ENCODE measurements around the gene TMEM40. TPM values are rescaled to one million over a fixed set of nuclear protein-coding genes. Genes with fewer than 3 reads are reported as not detected.

Gene TMEM40
- total RNA-seq, 6 experiments from 2014 or later, result 0.35 to 1.1 (median 0.51) TPM; not detected in 3

DNA sequence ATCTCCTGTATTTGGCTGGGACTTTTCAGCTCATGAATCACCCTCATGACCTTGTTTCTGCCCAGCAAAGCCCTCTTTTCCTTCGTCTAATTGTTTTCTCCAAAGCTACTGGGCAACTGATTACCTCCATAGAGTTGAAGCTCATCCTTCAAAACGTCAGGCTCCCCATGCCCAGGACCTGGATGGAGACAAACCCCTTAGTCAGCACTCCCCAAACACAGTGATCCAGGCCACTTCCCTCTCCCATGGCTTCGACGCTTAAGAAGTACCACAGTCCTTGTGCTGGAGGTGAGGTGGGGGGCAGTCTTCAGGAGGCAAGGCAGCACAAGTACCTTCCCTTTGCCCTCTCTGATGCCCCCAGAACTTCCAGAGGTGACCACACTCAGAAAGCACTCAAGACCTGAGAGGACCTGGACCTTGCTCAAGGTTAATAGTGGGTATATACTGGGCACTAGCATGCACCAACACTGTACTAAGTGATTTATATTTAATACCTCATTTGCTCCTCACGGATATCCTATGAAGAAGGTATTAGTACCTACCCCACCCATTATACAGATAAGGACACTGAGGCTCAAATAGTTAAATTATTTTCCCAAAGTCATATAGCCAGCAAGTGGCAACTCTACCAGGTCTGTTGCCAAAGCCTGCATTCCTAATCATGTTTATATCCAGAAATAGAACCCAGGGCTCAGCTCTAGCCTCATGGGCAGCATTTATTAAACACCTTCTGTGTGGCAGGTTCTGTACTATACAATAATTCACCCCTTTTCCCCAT, 16.5 kb downstream of the TMEM40 start:
- intact Hi-C loops (cut with DNase I), result no loop called here
- H3K4me1 ChIP-seq, result no peaks in the 10 kb centered on the region
- DNase-seq, result no peak
- H3K9me3 ChIP-seq, result no peaks in the 10 kb centered on the region
- ATAC-seq, result no peak
- no peak overlapping the region for H3K27ac ChIP-seq
- H3K4me3 ChIP-seq, result no peak overlapping the region
- TF ChIP-seq, protein P1, sequence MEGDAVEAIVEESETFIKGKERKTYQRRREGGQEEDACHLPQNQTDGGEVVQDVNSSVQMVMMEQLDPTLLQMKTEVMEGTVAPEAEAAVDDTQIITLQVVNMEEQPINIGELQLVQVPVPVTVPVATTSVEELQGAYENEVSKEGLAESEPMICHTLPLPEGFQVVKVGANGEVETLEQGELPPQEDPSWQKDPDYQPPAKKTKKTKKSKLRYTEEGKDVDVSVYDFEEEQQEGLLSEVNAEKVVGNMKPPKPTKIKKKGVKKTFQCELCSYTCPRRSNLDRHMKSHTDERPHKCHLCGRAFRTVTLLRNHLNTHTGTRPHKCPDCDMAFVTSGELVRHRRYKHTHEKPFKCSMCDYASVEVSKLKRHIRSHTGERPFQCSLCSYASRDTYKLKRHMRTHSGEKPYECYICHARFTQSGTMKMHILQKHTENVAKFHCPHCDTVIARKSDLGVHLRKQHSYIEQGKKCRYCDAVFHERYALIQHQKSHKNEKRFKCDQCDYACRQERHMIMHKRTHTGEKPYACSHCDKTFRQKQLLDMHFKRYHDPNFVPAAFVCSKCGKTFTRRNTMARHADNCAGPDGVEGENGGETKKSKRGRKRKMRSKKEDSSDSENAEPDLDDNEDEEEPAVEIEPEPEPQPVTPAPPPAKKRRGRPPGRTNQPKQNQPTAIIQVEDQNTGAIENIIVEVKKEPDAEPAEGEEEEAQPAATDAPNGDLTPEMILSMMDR (IDR thresholded peaks at IDR 0.05), result no peak
- no peak for TF ChIP-seq POLR2A (IDR thresholded peaks at IDR 0.05)
- WGBS (ENCODE audit: insufficient coverage, low coverage, low lambda C conversion rate, missing lambda C conversion rate), result 45% methylated on average over 3 of the region's 5 CpGs
- no peaks in the 10 kb centered on the region for H3K36me3 ChIP-seq
- H3K27me3 ChIP-seq, result no peaks in the 10 kb centered on the region

DNA sequence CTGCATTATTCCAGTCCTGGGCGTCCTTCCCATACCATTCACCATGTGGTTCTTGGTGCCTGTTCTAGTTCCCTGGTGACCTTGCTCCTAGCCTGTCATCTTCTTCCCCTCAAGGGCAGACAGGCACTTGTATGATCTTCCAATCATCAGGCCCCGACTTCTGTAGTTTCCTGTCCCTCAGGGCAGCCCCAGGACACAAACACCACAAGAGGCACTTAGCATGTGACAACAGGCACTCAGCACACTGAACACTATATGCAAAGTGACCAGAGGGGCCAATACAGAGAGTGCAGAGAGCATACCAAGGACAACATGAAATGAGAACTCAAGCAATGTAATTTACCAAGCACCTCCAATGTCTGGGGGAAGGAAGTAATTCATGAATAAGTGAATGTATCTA, 17.9 kb downstream of the TMEM40 start:
- intact Hi-C loops (cut with DNase I), result no loop called here
- TF ChIP-seq POLR2A (IDR thresholded peaks at IDR 0.05), result no peak
- TF ChIP-seq, protein P1 (IDR thresholded peaks at IDR 0.05), result no peak
- no peaks in the 10 kb centered on the region for H3K4me1 ChIP-seq
- H3K27ac ChIP-seq, result no peak overlapping the region
- H3K27me3 ChIP-seq, result no peaks in the 10 kb centered on the region
- no peaks in the 10 kb centered on the region for H3K36me3 ChIP-seq
- no peak overlapping the region for H3K4me3 ChIP-seq
- 44% methylated on average over 1 of the region's 2 CpGs for WGBS (ENCODE audit: insufficient coverage, low coverage, low lambda C conversion rate, missing lambda C conversion rate)
- no peak for ATAC-seq
- DNase-seq, result no peak
- no peaks in the 10 kb centered on the region for H3K9me3 ChIP-seq

DNA sequence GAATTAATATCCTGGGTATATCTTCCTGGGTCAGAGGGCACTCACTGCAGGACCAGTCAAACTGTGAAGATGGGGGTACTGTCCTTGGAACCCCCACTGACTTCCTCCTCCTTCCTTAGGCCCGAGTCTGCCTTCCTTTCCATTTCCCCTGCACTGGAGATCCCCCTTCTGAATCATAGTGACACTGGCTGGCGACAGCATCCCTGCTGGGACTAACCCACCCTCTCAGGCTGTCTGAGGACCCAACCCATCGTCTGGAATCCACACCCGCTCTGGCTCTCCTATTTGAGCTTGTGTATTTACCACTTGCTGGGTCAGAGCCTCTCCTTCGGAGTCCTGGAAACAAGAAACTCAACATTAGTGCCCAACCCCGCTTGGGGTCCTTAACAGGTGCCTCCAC, 21.2 kb downstream of the TMEM40 start:
- WGBS (ENCODE audit: insufficient coverage, low coverage, low lambda C conversion rate, missing lambda C conversion rate), result 62% methylated on average over 5 of the region's 6 CpGs
- no peaks in the 10 kb centered on the region for H3K27me3 ChIP-seq
- DNase-seq, result no peak
- no peak for ATAC-seq
- H3K4me3 ChIP-seq, result no peak overlapping the region
- H3K27ac ChIP-seq, result no peak overlapping the region
- H3K9me3 ChIP-seq, result no peaks in the 10 kb centered on the region
- intact Hi-C loops (cut with DNase I), result no loop called here
- no peaks in the 10 kb centered on the region for H3K36me3 ChIP-seq
- H3K4me1 ChIP-seq, result no peaks in the 10 kb centered on the region
- TF ChIP-seq, protein P1 (IDR thresholded peaks at IDR 0.05), result no peak
- TF ChIP-seq POLR2A (IDR thresholded peaks at IDR 0.05), result no peak

DNA sequence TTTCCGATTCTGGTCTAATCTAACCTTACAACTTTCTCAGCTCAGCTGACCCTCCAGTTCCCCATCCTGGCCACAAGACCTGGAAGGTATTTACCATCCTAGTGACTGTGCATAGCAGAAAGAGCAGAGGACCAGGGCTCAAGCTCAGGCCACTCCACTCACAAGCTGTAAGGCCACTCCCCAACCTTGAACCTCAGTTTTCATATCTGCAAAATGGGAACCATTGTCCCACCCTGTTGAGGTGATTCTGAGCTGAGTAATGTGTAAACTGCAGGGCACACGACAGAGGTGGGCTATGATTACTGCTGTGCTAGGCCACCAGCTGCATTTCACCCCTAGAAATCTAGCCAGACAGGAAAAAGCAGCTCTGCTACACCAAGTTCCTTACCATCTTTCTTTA, 21.7 kb downstream of the TMEM40 start:
- Histone ChIP-seq H3K9me3 (no peaks in the 10 kb centered on the region), H3K27ac (no peak overlapping the region), H3K36me3 (no peaks in the 10 kb centered on the region), H3K27me3 (no peaks in the 10 kb centered on the region), H3K4me3 (no peak overlapping the region), H3K4me1 (no peaks in the 10 kb centered on the region)
- WGBS (ENCODE audit: insufficient coverage, low coverage, low lambda C conversion rate, missing lambda C conversion rate), result 36% methylated on average over 1 of the region's 2 CpGs
- TF ChIP-seq POLR2A (IDR thresholded peaks at IDR 0.05), result no peak
- TF ChIP-seq, protein P1 (IDR thresholded peaks at IDR 0.05), result no peak
- ATAC-seq, result no peak
- no peak for DNase-seq
- intact Hi-C loops (cut with DNase I), result no loop called here
